Cortex of kidney (tissue), 1 donor: Measurements from ENCODE around the gene CAMK1.

ENCODE experiments used
- DNase-seq: peaks from one replicate; lab custom pipeline; 2025; lab: John Stamatoyannopoulos, UW

CAMK1 gene

GRCh38 chr3:9742560-9742959 lies 27.2 kb downstream of the CAMK1 start:
- DNase-seq: no peak

DNA sequence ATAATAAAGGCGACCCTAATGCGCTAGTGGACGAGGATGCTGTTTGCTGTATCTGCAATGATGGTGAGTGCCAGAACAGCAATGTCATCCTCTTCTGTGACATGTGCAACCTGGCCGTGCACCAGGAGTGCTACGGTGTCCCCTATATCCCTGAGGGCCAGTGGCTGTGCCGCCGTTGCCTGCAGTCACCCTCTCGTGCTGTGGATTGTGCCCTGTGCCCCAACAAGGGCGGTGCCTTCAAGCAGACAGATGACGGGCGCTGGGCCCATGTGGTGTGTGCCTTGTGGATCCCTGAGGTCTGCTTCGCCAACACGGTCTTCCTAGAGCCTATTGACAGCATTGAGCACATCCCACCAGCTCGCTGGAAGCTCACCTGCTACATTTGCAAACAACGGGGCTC lies 30.6 kb downstream of the CAMK1 start:
- DNase-seq: no peak

GRCh38 chr3:9736831-9737230 lies 32.9 kb downstream of the CAMK1 start:
- no peak for DNase-seq

DNA sequence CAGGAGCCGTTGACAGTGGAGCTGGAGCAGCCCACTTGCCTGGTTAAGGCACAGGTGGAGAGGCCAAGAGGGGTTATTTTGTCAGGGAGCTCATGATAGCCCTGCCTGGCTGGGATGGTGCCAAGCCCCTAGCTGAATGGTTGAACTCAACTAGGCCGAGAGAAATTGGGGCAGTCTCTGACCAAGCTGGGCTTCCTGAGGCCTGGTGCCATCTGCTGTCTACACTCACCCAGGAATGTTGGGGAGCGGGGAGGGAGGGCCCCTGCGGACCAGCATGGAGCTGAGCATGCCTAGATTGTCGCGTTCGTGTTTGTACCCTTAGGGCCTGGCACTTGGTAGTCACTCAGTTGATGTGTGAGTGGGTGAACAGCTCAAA lies 37.0 kb downstream of the CAMK1 start:
- no peak for DNase-seq

DNA sequence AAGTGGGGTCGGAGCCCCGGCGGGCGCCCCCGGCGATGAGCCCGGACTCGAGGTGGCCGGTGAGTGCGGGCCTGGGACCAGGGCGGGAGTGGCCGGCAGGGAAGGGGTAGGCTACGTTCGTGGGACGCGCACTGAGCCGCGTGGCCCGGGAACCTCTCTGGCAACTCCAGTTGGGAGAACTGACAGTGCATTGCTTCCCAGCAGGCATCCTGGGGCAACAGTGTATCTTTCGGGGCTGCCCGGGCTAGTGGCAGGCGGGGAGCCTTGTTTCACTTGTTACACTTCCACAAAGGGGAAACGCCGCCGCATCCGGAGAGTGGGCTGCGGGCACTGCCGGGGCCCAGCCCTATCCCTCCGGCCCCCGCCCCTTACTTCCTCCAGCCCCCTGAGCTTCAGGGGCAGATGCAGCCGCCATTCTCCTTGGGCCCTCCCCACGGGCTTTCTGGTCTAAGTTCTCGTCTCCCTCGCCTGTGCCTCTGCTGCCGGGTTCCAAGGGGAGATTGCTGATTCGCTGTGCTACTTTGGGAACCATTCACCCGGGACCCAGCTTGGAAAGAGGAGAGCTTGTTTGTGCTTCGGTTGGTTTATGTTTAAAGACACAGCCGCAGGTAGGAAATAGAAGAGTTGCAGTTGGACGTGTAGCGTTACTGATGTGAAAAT lies 37.5 kb downstream of the CAMK1 start:
- no peak for DNase-seq

DNA sequence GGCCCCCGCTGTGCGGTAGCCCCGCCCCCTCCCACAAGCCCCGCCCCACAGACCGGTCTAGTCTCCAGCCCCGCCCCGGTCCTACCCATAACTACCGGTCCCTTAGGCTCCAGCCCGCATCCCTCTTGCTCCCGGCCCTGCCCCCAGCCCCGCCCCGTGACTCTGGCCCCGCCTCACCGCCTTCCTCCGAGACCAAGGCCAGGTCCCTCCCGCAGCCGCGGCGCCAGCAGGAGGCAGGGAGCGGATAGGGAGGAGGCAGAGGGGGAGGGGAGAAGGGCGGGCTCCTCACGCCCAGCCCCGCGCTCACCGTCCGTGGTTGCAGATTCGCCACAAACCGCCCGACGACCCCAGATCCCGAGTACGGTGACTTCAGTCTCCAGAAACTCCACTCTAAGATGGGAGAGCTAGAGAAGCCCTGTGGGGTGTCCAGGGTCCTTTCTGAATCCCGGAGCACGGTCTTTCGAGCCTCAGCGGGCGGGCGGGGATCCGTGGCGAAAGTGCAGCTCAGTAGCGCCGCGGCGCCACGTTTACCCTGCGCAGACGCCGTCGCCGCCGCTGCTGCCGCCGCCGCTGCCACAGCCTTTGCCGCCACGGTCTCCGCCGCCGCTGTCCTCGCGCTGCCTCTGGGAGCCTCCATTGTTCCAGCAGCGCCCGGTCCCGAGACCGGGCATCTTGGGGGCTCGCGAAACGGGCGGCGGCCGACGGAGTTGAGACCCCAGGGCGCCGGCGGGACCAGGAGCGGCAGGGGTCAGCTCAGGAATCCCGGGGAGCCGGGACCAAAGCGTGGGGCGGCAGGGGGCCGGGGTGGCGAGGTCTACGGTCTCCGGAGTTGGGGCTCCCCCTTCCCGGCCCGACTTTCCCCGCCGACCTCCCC lies 38.3 kb downstream of the CAMK1 start, which contains the start of gene BRPF1:
Gene BRPF1 (plus strand): TSS at position 530 of the 874 bp plus-strand sequence. CDS start 2,406 bp downstream, outside the sequence.
- DNase-seq: peak; percentile 49

- DNase-seq: no peak
Measured at GRCh38 chr3:9730657-9731205, 39.0 kb downstream of the CAMK1 start.

DNA sequence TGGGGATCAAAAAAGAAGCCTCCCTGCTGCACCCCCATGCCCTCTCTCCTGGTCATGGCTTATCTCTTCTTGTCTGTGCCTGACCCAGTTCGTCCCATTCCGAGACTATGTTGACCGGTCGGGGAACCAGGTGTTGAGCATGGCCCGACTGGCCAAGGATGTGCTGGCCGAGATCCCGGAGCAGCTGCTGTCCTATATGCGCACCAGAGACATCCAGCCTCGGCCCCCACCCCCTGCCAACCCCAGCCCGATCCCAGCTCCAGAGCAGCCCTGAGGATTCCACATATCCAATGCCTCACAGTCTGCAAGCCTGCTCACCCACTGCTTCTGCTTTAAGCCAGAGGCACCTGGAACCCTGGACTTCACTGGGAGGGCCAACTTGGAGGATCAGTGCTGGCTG lies 40.3 kb downstream of the CAMK1 start:
- DNase-seq: no peak

- DNase-seq: no peak
Measured at GRCh38 chr3:9727743-9728142, 42.0 kb downstream of the CAMK1 start.

DNA sequence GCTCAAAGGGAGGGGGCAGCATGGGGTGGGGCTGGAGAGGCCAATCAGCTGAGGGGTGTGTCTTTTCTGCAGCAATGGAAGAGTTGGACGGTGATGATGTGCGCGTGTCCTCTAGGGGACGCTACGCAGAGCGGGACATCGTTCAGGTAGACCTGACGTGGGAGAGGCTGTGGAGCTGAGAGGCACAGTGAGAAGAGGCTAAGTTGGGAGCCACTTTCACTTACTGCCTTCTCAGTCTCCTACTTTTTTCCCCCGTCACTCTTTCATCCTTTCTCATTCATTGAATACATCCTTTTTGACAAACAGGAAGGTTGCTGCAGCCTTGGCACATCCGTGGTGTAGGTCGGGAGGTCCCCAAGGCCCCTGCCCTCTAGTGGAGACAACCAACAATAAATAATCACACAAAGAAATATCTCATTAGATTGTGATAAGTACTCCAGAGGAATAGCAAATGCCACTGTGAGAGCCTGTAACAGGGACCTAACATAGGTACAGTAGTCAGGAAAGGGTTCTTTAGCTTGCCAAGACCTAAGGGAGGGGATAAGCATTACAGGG lies 42.6 kb downstream of the CAMK1 start:
- no peak for DNase-seq

DNA sequence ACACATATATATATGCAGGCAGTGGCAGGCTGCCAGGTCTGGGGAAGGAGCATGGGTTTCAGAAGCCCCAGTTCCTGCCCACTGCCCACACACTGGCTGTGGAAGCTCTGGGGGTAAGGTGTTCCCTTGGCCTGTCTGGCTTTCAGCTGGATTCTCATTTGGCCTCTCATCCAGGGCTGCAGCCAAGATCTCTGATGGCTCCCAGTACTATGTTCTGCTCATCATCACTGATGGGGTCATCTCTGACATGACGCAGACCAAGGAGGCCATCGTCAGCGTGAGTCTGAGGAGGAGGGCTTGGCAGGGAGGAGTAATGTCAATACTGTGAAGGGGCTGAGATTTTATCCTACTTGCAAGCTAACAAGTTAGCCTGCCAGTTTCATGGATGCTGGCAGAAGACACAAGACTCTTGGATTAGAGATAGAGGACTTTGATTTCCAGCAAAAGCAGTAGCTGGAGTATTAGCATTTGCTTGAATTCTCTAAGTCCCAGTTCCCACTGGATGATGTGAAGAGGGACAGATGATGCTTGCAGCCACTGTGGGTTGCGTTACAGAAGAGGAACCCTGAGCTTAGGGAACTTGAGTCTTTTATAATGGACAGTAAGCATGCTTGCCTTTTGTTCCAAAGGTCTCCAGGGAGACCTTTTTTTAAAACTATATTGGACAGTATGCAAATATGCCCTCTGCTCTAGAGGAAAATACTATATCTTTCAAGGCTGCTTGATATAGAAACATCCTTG lies 43.8 kb downstream of the CAMK1 start:
- DNase-seq: no peak

GRCh38 chr3:9721700-9722060 lies 48.1 kb downstream of the CAMK1 start:
- no peak for DNase-seq

- no peak for DNase-seq
Measured at GRCh38 chr3:9721015-9721699, 48.6 kb downstream of the CAMK1 start.

DNA sequence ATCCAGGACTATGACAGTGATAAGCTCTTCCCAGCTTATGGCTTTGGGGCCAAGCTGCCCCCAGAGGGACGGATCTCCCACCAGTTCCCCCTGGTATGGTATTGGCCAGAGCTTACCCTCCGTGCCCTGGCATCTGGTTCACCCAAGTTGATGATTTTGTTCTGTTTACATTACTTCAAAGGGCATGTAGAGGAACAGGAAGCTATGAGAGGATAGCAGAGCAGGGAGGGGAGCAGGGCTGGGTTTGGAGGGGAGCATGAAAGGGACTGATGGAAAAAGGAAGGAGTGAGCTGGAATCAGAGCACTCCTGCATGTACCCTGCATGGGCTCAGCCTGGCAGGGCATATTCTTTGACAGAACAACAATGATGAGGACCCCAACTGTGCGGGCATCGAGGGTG lies 51.6 kb downstream of the CAMK1 start:
- DNase-seq: no peak

DNA sequence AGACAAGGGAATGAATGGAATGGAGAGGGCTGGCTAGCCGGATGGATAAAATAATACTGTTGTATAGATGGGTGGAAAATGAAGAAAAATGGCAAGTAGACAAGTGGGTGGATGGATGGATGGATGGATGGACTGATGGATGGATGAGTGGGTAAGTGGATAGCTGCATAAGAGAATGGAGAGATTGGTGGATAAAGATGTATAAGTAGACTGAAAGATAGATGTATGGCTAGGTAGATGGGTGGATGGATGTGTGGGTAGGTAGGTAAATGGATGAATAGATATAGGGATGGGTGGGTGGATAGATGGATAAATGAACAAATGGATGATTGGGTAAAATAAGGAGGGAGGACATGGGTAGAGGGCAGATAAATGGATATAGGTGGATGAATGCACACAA lies 52.2 kb downstream of the CAMK1 start:
- no peak for DNase-seq

DNA sequence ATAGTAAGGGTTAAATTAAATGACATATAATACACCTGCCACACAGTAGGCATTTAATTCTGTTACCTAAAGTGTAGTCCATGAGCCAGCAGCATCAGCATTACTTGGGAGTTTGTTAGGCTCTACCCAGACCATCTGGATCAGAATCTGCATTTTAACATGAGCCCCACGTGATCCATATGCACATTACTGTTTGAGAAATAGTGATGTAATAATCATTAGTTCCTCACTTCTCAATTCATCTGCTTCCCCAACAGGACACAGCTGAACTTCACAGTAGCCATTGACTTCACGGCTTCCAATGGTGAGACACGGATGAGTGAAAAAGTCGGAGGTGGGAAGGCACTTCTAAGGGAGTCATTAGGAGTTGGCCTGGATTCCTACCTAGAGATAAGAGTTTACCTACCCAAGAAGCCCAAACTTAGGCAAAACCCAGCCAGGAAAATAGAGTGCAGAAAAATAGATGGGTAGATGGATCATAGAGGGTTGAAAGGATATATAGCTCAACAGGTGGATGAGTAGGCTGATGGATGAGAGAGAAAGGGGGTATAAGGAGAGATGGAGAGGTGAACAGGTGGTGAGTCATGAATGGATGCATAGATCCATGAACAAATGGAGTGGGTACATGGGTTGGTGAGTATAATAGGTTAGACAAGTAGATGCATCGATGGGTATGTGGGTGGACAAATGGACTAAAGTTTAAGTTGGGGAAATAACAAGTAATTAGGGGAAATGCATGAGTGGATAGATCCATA lies 52.8 kb downstream of the CAMK1 start:
- no peak for DNase-seq

- DNase-seq: no peak
Measured at GRCh38 chr3:9715764-9716437, 53.8 kb downstream of the CAMK1 start.

- no peak for DNase-seq
Measured at GRCh38 chr3:9715136-9715535, 54.6 kb downstream of the CAMK1 start.

GRCh38 chr3:9713142-9713541 lies 56.6 kb downstream of the CAMK1 start:
- DNase-seq: no peak

DNA sequence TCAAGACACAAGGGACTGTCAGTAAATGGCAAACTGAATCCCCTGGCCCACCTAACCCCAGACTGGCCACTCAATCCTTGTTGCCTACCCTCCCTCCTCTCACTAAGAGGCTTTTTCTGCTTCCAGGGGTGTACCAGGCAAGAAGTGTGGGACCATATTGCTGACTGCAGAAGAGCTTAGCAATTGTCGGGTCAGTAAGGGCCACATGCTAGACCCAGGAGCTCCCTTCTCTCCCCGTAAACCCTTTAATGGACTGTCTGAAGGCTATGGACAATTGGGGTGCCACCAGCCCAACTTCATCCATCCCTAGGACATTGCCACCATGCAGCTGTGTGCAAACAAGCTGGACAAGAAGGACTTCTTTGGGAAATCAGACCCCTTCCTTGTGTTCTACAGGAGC lies 57.3 kb downstream of the CAMK1 start:
- DNase-seq: no peak
